Measurements from ENCODE around the gene PIAS1.
"Not testable (repeated sequence)": the region's sequence is repeated elsewhere in the genome, so short reads cannot be mapped to it uniquely, and the experiment has no call there.

PIAS1 gene

GRCh38 chr15:68053701-68054627 lies at the start of gene PIAS1:
Gene PIAS1 (plus strand): TSS chr15:68054315. CDS start chr15:68054327, 12 bp downstream.
- peak; percentile 89 for DNase-seq

GRCh38 chr15:68007642-68008041 lies 46.5 kb upstream of the PIAS1 start:
- DNase-seq, result not testable (repeated sequence)

DNA sequence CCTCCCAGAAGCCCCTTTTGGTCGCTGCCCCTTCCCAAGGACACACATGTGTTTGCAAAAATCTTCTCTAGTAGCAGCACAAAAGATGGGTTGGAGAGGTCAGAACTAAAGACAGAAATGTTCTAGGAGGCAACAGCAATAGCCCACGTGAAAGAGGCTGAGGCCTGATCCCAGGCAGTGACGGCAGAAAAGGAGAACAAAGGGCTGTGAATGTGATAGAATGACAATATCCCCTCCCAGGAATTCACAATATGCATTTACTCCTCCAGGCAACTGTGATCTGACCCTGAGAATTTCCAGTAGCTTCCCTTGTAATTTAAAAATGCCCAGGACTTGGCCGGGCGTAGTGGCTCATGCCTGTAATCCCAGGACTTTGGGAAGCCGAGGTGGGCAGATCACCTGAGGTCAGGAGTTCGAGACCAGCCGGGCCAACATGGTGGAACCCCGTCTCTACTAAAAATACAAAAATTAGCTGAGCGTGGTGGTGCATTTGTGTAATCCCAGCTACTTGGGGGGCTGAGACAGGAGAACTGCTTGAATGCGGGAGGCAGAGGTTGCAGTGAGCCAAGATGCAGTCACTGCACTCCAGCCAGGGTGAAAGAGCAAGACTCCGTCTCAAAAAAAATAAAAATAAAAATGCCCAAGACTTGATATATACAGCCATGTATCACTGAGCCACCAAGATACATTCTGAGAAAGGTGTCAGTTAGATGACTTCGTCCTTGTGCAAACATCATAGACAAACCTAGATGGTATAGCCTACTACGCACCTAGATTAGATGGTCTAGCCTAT lies 43.6 kb upstream of the PIAS1 start:
- DNase-seq, result no peak

GRCh38 chr15:68012911-68013310 lies 41.2 kb upstream of the PIAS1 start:
- DNase-seq, result no peak

DNA sequence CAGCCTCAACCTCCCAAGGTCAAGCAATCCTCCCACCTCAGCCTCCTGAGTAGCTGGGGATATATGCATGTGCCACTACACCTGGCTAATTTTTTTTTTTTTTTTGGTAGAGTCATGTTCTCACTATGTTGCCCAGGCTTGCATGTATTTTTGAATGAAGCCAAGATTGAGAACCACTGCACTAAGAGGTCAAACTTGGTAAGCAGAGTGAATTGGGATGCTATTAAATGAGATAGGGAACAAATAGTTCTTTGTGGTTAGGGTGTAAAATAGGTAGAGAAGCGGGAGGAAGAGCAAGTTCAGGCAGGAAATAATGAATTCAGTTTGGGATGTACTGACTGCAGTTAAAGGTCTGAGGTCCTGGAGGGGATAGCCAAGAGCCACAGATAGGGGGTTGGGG lies 39.9 kb upstream of the PIAS1 start:
- DNase-seq, result no peak

GRCh38 chr15:68015244-68015643 lies 38.9 kb upstream of the PIAS1 start:
- DNase-seq, result no peak

- DNase-seq, result no peak
Observed at GRCh38 chr15:68017201-68017600, 36.9 kb upstream of the PIAS1 start.

DNA sequence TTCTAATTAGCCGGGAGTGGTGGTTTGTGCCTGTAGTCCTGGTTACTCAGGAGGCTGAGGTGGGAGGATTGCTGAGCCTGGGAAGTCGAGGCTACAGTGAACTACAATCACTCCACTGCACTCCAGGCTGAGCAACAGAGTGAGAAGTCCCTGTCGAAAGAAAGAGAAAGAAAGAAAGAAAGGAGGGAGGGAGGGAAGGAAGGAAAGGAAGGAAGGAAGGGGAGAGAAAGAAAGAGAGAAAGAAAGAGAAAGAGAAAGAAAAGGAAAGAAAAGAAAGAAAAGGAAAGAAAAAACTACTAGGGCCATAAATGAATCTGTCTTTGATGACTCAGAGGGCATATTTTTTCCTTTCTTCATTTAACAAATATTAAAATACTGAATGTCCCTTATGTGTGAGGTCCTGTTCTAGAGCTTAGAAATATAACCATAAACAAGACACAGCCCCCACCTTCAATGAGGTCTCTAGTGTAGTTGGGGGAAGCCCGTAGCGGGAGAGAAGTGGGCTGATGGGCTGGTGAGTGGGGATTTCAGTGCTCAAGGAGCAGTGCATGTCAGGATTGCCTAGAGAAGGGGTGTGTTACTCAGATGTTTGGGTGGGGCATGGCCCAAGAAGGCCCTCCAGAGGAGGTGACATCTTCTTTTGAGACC lies 35.2 kb upstream of the PIAS1 start:
- no peak for DNase-seq

DNA sequence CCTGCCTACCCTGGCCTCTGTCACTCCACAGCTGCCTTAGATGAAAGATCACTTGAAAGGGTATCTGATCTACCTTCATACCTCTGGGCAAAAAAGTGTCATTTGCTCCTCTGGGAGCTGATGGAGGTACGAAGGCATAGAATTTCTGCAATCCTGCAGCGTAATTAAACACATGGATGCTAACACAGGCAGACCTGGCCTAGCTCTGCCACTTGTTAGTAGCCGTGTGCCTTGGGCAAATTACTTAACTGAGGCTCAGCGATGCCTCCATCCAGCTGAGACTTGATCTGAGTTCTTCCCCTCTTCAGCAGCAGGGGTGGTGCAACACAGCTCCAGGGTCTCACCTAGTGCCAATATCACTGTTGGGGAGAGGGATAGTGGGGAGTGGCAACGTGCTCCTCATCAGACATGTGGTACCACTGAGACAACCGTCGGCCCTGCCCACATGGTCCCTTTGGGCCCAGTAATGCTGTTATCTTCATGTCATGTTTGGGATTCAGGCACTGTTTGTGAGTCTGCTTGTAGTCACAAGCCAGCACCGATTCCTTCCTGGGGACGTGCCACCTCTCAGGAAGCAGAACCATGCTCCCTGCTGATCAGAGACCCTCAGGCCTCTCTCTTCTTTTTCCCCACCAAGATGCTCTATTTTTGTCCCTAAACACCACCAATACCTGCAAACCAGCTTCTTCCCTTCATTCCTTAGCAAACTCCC lies 34.1 kb upstream of the PIAS1 start:
- DNase-seq, result no peak

GRCh38 chr15:68020685-68021084 lies 33.4 kb upstream of the PIAS1 start:
- no peak for DNase-seq

DNA sequence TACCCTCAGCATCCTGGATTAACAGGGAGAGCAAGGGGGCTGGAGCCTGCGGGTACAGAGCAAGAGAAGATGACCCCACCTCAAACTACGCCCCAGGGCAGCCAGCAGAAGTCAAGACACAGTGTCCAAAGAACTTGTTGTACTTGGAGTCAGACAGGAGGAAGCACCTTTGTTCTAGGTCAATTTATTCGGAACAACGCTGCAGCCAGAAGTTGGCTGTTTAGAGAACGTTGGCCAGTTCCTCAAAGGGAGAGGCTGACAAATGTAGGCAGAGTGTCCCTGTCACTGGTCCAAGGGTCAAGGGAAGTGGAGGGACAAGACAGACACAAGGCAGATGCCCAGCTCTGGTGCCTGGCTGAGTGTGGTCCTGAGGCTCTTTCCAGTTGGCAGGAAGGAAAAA lies 32.1 kb upstream of the PIAS1 start:
- no peak for DNase-seq

DNA sequence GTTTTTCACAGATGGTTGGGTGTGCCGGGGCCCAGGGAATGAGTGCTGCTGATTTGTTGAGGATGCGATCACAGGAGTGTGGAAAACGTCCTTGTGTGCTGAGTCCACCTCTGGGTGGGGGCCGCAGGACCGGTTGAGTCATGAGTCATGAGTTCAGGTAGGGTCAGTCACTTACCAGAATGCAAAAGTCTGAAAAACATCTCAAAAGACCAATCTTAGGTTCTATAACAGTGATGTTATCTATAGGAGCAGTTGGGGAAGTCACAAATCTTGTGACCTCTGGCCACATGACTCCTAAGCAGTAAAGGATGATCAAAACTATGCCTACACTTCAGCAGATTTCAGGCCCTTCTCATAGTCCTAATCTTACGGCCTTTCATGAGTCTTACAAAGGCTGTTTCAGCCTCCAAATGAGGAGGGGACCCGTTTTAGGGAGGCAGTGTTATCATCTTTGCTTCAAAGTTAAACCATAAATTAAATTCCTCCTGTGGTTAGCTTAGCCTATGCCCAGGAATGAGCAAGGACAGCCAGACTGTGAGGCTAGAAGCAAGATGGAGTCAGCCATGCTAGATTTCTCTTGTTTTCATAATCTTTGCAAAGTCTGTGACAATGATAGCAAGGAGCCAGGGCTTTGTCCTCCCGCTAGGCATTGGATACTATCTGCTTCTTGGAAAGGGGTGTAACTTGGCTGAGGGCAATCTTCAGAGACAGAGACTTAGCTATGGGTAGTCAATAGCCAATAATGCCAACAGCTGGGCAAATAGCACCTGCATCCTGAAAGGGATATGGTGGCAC lies 30.6 kb upstream of the PIAS1 start:
- DNase-seq, result no peak

GRCh38 chr15:68025835-68026424 lies 28.2 kb upstream of the PIAS1 start:
- no peak for DNase-seq

DNA sequence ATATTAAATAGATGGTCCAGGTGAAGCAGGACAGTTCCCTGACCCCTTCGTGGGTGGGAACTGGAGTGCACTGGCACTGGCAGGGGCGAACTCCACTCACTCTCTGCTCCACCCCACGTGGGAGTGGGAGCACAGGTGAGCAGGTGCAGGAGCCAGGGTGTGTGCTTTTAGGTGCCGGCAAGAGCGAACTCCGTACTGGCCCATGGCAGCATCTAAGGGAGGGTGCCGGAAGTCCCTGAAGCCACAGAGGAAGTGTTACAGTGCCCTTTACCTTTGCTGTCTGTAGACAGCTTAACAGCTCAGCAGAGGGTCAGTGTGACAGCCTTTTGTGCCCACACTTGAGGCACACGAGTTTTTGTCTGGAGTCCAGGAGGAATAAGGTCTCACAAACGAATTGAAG lies 26.7 kb upstream of the PIAS1 start:
- no peak for DNase-seq

GRCh38 chr15:68028137-68028887 lies 25.8 kb upstream of the PIAS1 start:
- no peak for DNase-seq

DNA sequence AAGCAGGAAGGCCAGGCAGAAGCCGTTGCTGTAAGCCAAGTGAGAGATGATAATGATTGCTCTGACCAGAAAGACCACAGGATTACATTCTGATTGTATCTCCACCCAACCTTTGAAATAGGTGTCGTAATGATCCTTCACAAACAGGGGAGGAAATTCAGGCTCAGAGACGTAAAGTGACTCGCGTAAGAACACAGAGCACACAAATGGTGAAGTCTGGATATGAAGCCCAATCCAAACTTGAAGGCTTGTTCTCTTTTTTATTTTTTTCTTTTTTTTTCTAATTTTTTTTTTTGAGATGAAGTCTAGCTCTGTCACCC lies 25.3 kb upstream of the PIAS1 start:
- DNase-seq, result no peak

- DNase-seq, result no peak
Observed at GRCh38 chr15:68029959-68030358, 24.2 kb upstream of the PIAS1 start.

- no peak for DNase-seq
Observed at GRCh38 chr15:68031404-68031803, 22.7 kb upstream of the PIAS1 start.

GRCh38 chr15:68032672-68033071 lies 21.4 kb upstream of the PIAS1 start:
- no peak for DNase-seq

DNA sequence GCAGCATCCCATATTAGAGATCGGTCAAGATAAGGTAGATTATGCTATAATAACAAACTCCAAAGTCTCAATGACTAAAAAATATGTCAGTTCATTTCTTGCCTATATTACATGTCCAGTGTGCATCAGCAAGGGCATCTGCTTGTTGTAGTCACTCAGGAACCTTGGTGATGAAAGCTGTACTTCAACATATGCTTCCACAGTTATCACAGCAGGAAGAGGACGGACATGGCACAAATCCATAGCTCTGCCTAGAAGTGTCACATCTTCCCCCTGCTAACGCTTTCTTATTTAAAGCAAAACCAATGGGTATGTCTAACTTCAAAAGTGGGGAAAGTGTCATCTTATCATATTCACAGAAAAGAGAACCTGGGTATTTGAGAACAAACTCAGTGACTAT lies 20.0 kb upstream of the PIAS1 start:
- DNase-seq, result no peak

DNA sequence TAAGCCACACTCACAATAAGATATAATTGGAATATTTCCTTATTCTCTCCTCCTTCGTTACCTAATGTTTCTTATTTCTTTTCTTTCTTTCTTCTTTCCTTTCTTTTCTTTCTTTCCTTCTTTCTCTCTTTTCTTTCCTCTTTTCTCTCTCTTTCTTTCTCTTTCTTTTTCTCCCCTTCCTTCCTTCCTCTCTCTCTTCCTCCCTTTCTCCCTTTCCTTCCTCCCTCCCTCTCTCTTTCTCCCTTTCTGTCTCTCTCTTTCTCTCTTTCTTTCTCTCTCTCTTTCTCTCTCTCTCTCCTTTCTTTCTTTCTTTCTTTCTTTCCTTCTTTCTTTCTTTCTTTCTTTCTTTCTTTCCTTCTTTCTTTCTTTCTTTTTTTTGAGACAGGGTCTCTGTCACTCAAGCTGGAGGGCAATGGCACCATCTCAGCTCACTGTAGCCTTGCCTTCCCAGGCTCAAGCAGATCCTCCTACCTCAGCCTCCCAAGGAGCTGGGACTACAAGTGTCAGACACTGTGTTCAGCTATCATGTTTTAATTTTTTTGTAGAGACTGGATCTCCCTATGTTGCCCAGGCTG lies 19.3 kb upstream of the PIAS1 start:
- DNase-seq, result no peak

Data from NCI-H526 treated with DMSO at 0.1 percent for 48 hours (cell line).